ENCODE measurements around the gene MINDY4.

Gene MINDY4

DNA sequence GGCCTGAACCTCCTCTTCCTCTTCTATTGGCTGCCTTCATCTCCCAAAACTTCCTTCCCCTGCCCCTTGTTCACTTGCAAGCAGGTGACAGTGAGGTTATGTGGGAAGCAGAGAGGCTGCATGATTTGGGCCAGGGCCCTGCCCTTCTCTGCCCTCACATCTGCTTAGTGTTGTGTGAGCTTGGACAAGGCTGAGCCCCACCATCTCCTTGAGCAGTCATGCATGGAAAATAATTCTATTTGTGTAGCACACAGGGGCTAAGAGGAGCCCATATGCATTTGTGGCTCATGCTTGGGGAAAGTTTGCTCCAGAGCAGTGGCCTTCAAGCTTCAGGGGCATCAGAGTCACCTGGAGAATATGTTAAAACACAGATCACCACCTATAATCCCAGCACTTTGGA lies 113.7 kb downstream of the MINDY4 start:
- Histone ChIP-seq H3K27me3 (ENCODE audit: insufficient read depth, low read depth) (no peaks in the 10 kb centered on the region), H3K9ac (no peak overlapping the region), H3K4me2 (no peak overlapping the region), H4K20me1 (ENCODE audit: insufficient read depth) (no peaks in the 10 kb centered on the region), H3K79me2 (ENCODE audit: insufficient read depth, low read depth) (no peaks in the 10 kb centered on the region), H3K36me3 (ENCODE audit: insufficient read depth) (no peaks in the 10 kb centered on the region), H3K4me3 (IDR thresholded peaks at IDR 0.05; ENCODE audit: insufficient read depth, low read depth, low read length) (no peak overlapping the region), H3K27ac (no peak overlapping the region), H3K4me1 (ENCODE audit: low read depth, poor library complexity, severe bottlenecking) (no peaks in the 10 kb centered on the region), H2AFZ (ENCODE audit: low read depth) (no peak overlapping the region)
- TF ChIP-seq, protein P1, sequence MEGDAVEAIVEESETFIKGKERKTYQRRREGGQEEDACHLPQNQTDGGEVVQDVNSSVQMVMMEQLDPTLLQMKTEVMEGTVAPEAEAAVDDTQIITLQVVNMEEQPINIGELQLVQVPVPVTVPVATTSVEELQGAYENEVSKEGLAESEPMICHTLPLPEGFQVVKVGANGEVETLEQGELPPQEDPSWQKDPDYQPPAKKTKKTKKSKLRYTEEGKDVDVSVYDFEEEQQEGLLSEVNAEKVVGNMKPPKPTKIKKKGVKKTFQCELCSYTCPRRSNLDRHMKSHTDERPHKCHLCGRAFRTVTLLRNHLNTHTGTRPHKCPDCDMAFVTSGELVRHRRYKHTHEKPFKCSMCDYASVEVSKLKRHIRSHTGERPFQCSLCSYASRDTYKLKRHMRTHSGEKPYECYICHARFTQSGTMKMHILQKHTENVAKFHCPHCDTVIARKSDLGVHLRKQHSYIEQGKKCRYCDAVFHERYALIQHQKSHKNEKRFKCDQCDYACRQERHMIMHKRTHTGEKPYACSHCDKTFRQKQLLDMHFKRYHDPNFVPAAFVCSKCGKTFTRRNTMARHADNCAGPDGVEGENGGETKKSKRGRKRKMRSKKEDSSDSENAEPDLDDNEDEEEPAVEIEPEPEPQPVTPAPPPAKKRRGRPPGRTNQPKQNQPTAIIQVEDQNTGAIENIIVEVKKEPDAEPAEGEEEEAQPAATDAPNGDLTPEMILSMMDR (conservative IDR thresholded peaks at IDR 0.05; ENCODE audit: low read depth, low read length) = no peak

DNA sequence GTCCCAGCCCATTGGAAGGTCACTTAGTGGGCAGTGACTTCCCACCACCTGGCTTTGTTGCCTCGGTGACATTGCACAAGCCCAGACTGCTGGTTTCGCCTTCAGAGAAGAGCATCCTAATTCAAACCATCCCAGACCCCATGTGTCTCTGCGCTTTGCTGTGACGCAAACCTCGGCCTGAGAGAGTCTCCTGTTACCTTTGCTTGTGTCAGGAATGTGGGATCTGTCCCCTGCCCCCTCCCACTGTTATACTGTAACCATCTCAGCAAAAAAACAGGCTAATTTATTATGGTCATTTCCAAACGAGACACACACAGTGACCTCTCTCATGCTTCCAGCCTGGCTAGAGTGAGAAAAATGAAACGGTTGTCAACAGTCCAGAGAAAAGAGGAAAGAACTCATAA lies 115.4 kb downstream of the MINDY4 start:
- no peaks in the 10 kb centered on the region for H3K27me3 ChIP-seq (ENCODE audit: insufficient read depth, low read depth)

DNA sequence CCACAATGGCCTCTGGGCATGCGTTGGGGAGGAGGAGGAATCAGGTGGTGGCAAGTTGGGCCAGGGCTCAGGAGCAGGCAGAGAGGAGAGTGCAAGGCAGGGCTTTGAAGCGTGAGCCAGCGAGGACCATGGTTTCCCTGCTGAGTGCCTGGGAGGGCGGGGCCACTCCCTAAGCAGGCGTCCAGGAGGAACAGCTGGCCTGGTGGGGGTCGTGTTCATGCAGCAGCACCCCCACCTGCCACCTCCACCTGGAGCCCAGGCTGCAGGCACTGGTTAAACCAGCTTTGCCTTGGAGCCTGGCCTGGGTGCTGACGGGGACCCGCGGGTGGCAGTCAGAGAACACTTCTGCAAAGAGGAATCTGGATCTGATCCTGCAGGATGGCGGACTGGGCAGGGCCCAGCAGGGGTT lies 116.3 kb downstream of the MINDY4 start:
- Histone ChIP-seq H3K27me3 (ENCODE audit: insufficient read depth, low read depth) (no peaks in the 10 kb centered on the region), H3K4me2 (no peak overlapping the region), H3K27ac (no peak overlapping the region), H4K20me1 (ENCODE audit: insufficient read depth) (no peaks in the 10 kb centered on the region), H3K4me1 (ENCODE audit: low read depth, poor library complexity, severe bottlenecking) (no peaks in the 10 kb centered on the region), H3K36me3 (ENCODE audit: insufficient read depth) (no peaks in the 10 kb centered on the region), H3K4me3 (IDR thresholded peaks at IDR 0.05; ENCODE audit: insufficient read depth, low read depth, low read length) (no peak overlapping the region), H2AFZ (ENCODE audit: low read depth) (no peak overlapping the region), H3K9ac (no peak overlapping the region), H3K79me2 (ENCODE audit: insufficient read depth, low read depth) (no peaks in the 10 kb centered on the region)
- TF ChIP-seq, protein P1 (conservative IDR thresholded peaks at IDR 0.05; ENCODE audit: low read depth, low read length) = no peak

More for the DNA sequence above, 115.4 kb downstream of the MINDY4 start:
- H3K27ac ChIP-seq = no peak overlapping the region
- TF ChIP-seq, protein P1 (conservative IDR thresholded peaks at IDR 0.05; ENCODE audit: low read depth, low read length) = no peak
- H3K4me1 ChIP-seq (ENCODE audit: low read depth, poor library complexity, severe bottlenecking) = no peaks in the 10 kb centered on the region
- no peaks in the 10 kb centered on the region for H4K20me1 ChIP-seq (ENCODE audit: insufficient read depth)
- no peaks in the 10 kb centered on the region for H3K36me3 ChIP-seq (ENCODE audit: insufficient read depth)
- H3K4me2 ChIP-seq = no peak overlapping the region
- no peaks in the 10 kb centered on the region for H3K79me2 ChIP-seq (ENCODE audit: insufficient read depth, low read depth)
- no peak overlapping the region for H2AFZ ChIP-seq (ENCODE audit: low read depth)
- H3K9ac ChIP-seq = no peak overlapping the region
- H3K4me3 ChIP-seq (IDR thresholded peaks at IDR 0.05; ENCODE audit: insufficient read depth, low read depth, low read length) = no peak overlapping the region

DNA sequence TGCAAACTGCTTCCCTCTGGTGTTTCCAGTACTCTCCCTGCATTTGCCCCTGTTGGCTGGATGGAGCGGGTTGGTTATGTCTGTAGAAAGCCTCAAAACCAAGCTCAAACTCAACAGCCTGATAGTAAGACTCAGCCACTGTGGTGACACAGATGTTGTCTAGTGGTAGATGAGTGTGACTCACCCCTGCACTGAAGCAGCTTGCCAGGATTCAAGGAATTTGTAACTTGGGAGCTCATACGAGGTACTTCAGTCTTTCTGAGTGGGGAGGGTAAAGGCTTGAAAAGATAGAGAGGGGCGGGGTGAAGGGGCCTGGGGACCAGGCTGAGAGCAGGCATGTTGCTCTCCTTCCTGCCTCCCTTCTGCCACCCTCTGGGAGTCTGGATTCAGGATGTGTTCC lies 117.5 kb downstream of the MINDY4 start:
- Histone ChIP-seq H3K27me3 (ENCODE audit: insufficient read depth, low read depth) (no peaks in the 10 kb centered on the region), H3K27ac (no peak overlapping the region), H3K36me3 (ENCODE audit: insufficient read depth) (no peaks in the 10 kb centered on the region), H3K4me2 (no peak overlapping the region), H2AFZ (ENCODE audit: low read depth) (no peak overlapping the region), H3K4me3 (IDR thresholded peaks at IDR 0.05; ENCODE audit: insufficient read depth, low read depth, low read length) (no peak overlapping the region), H4K20me1 (ENCODE audit: insufficient read depth) (no peaks in the 10 kb centered on the region), H3K4me1 (ENCODE audit: low read depth, poor library complexity, severe bottlenecking) (no peaks in the 10 kb centered on the region), H3K79me2 (ENCODE audit: insufficient read depth, low read depth) (no peaks in the 10 kb centered on the region), H3K9ac (no peak overlapping the region)
- TF ChIP-seq, protein P1 (conservative IDR thresholded peaks at IDR 0.05; ENCODE audit: low read depth, low read length) = no peak

All from KMS-11 (cell line).